ENCODE measurements around the gene EPB41L4A.

Gene EPB41L4A

DNA sequence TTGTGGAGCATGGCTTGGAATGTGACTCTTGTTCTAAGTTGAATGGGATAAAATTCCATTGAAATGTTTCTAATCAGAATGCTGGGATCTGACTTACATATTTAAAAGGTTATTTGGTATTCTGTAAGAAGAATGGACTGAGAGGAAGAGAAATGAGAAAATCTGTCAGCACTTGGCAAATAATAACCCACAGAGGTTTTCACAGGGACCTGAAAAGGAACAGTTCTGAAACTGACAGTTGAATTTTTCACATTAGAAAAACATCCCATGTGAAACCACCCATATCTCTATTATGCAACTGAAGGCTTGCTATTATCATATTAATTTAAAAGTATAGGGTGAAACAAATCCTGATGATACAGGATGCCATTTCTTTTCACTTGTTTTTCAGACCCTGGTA is 302.7 kb downstream of the EPB41L4A start:
- no peaks in the 10 kb centered on the region for H3K4me1 ChIP-seq (ENCODE audit: control insufficient read depth, low read length)

DNA sequence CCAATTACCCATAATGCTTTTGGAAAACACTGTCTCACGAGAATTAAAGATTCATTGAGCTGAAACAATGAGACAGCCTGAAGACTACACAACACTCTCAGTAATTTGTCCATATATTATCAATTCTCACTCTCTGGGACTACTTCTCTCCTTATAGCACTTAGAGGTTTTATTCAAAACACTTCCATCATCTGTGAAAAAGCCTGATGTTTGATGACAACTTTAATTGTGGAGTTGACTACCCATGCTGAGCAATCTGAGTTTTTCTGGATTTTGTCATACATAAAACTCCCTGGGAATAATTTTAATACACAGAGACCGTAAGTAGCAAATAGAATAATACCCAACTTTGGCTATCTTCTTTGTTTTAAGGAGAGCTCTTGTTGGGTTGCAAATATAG is 305.5 kb downstream of the EPB41L4A start:
- Histone ChIP-seq H3K4me2 (ENCODE audit: low read length) (no peak overlapping the region), H4K20me1 (ENCODE audit: control insufficient read depth, insufficient read depth, low read depth, low read length) (no peaks in the 10 kb centered on the region), H3K27ac (ENCODE audit: low read depth, low read length) (no peak overlapping the region), H3K79me2 (ENCODE audit: control insufficient read depth, low read length) (no peaks in the 10 kb centered on the region), H3K9me2 (replicated peaks; ENCODE audit: control insufficient read depth, low read length) (no peaks in the 10 kb centered on the region), H3K9me3 (ENCODE audit: control insufficient read depth, insufficient read depth, low read length) (no peaks in the 10 kb centered on the region), H3K36me3 (ENCODE audit: control insufficient read depth, low read length) (no peaks in the 10 kb centered on the region), H3F3A (ENCODE audit: control insufficient read depth, insufficient read depth) (no peaks in the 10 kb centered on the region), H3K4me3 (ENCODE audit: low read length) (no peak overlapping the region), H3K27me3 (ENCODE audit: control insufficient read depth, low read length) (no peaks in the 10 kb centered on the region; the same call in 1 of the 2 replicates), H3K4me1 (ENCODE audit: control insufficient read depth, low read length) (no peaks in the 10 kb centered on the region)
- TF ChIP-seq, protein P1, sequence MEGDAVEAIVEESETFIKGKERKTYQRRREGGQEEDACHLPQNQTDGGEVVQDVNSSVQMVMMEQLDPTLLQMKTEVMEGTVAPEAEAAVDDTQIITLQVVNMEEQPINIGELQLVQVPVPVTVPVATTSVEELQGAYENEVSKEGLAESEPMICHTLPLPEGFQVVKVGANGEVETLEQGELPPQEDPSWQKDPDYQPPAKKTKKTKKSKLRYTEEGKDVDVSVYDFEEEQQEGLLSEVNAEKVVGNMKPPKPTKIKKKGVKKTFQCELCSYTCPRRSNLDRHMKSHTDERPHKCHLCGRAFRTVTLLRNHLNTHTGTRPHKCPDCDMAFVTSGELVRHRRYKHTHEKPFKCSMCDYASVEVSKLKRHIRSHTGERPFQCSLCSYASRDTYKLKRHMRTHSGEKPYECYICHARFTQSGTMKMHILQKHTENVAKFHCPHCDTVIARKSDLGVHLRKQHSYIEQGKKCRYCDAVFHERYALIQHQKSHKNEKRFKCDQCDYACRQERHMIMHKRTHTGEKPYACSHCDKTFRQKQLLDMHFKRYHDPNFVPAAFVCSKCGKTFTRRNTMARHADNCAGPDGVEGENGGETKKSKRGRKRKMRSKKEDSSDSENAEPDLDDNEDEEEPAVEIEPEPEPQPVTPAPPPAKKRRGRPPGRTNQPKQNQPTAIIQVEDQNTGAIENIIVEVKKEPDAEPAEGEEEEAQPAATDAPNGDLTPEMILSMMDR (IDR thresholded peaks at IDR 0.05; ENCODE audit: low read depth, low read length, poor library complexity, severe bottlenecking): no peak

More for the DNA sequence above, 302.7 kb downstream of the EPB41L4A start:
- H3K36me3 ChIP-seq (ENCODE audit: control insufficient read depth, low read length): no peaks in the 10 kb centered on the region
- no peaks in the 10 kb centered on the region for H4K20me1 ChIP-seq (ENCODE audit: control insufficient read depth, insufficient read depth, low read depth, low read length)
- H3K4me2 ChIP-seq (ENCODE audit: low read length): no peak overlapping the region
- no peak overlapping the region for H3K27ac ChIP-seq (ENCODE audit: low read depth, low read length)
- TF ChIP-seq, protein P1 (IDR thresholded peaks at IDR 0.05; ENCODE audit: low read depth, low read length, poor library complexity, severe bottlenecking): no peak
- no peak for TF ChIP-seq EZH2phosphoT487 (IDR thresholded peaks at IDR 0.05; ENCODE audit: borderline replicate concordance, low read length)
- no peaks in the 10 kb centered on the region for H3K9me3 ChIP-seq (ENCODE audit: control insufficient read depth, insufficient read depth, low read length)
- no peak overlapping the region for H3K4me3 ChIP-seq (ENCODE audit: low read length)
- peaks cover 3% of the 10 kb centered on the region; the same call in 1 of the 2 replicates for H3K27me3 ChIP-seq (ENCODE audit: control insufficient read depth, low read length)
- H3F3A ChIP-seq (ENCODE audit: control insufficient read depth, insufficient read depth): no peaks in the 10 kb centered on the region
- H3K79me2 ChIP-seq (ENCODE audit: control insufficient read depth, low read length): no peaks in the 10 kb centered on the region
- H3K9me2 ChIP-seq (replicated peaks; ENCODE audit: control insufficient read depth, low read length): no peaks in the 10 kb centered on the region

All from DOHH2 (cell line).